Right forelimb (tissue), 1 donor: ENCODE measurements around the gene COPB2.
A peak's percentile ranks its signal among the peaks of the same experiment; 100 is the strongest.
"Not testable (repeated sequence)": the region's sequence is repeated elsewhere in the genome, so short reads cannot be mapped to it uniquely, and the experiment has no call there.

ENCODE experiments used
- DNase-seq: peaks from one replicate; pipeline ENCODE4 v3.0.0-alpha.2; 2018

COPB2 gene

GRCh38 chr3:139389552-139390368, at the start of gene COPB2:
Gene COPB2, minus strand, starts transcription at chr3:139389647. Its CDS starts 97 bp downstream, at chr3:139389550.
- peak; percentile 100 for DNase-seq

- no peak for DNase-seq
These were observed 45.4 kb upstream of the COPB2 start for GRCh38 chr3:139434764-139435307.

- DNase-seq: no peak
These were observed 44.8 kb upstream of the COPB2 start for GRCh38 chr3:139434228-139434627.

- DNase-seq: no peak
These were observed 43.6 kb upstream of the COPB2 start for GRCh38 chr3:139433089-139433488.

GRCh38 chr3:139430493-139430892, 41.0 kb upstream of the COPB2 start:
- no peak for DNase-seq

- DNase-seq: no peak
These were observed 38.0 kb upstream of the COPB2 start for GRCh38 chr3:139427283-139428060.

GRCh38 chr3:139425745-139426400, 36.4 kb upstream of the COPB2 start:
- no peak for DNase-seq

- DNase-seq: no peak
These were observed 33.8 kb upstream of the COPB2 start for GRCh38 chr3:139423232-139423631.

GRCh38 chr3:139421460-139421859, 32.0 kb upstream of the COPB2 start:
- DNase-seq: no peak

GRCh38 chr3:139421040-139421439, 31.6 kb upstream of the COPB2 start:
- DNase-seq: no peak

- no peak for DNase-seq
These were observed 28.7 kb upstream of the COPB2 start for GRCh38 chr3:139418144-139418543.

- no peak for DNase-seq
These were observed 26.8 kb upstream of the COPB2 start for GRCh38 chr3:139416275-139416674.

- DNase-seq: no peak
These were observed 25.3 kb upstream of the COPB2 start for GRCh38 chr3:139414608-139415224.

GRCh38 chr3:139412891-139413290, 23.4 kb upstream of the COPB2 start:
- not testable (repeated sequence) for DNase-seq

GRCh38 chr3:139401155-139401554, 11.7 kb upstream of the COPB2 start:
- not testable (repeated sequence) for DNase-seq

- DNase-seq: no peak
These were observed 7.3 kb upstream of the COPB2 start for GRCh38 chr3:139396707-139397106.

GRCh38 chr3:139394116-139394515, 4.7 kb upstream of the COPB2 start:
- no peak for DNase-seq

- DNase-seq: no peak
These were observed 461 bp downstream of the COPB2 start for GRCh38 chr3:139388821-139389551.

GRCh38 chr3:139388077-139388476, 1.4 kb downstream of the COPB2 start:
- no peak for DNase-seq

- not testable (repeated sequence) for DNase-seq
These were observed 7.2 kb downstream of the COPB2 start for GRCh38 chr3:139382291-139382690.

- no peak for DNase-seq
These were observed 8.9 kb downstream of the COPB2 start for GRCh38 chr3:139380575-139380974.
